Activated T-helper 1 cell treated with anti-CD3 and anti-CD28 coated beads, Interleukin-12 subunit alpha, Interleukin-12 subunit beta, Interleukin-2, Interleukin-4 antibody, amounts not matched to agents 30 ng/mL and 10 ng/mL and 1 ng/mL, durations not matched to agents 14 hours and 24 hours and 36 hours (primary cell): Measurements from ENCODE around the gene FAM53B. TPM values are rescaled to one million over a fixed set of nuclear protein-coding genes. Genes with fewer than 3 reads are reported as not detected.
"Not testable (repeated sequence)": the region's sequence is repeated elsewhere in the genome, so short reads cannot be mapped to it uniquely, and the experiment has no call there.

Source experiments
- DNase-seq: peaks from one replicate; pipeline ENCODE4 v3.0.0; 2021; ENCODE audit warnings: low spot score
- H3K27ac Mint-ChIP-seq: one replicate; pipeline ENCODE4 v1.8.0; 2021; ENCODE audit warnings: mild to moderate bottlenecking, mixed read lengths
- H3K27me3 Mint-ChIP-seq: one replicate; pipeline ENCODE4 v1.8.0; 2022; ENCODE audit warnings: mild to moderate bottlenecking, moderate library complexity, mixed read lengths; ENCODE audit not compliant: insufficient read depth
- H3K36me3 Mint-ChIP-seq: one replicate; pipeline ENCODE4 v1.8.0; 2021; ENCODE audit warnings: low read depth, mixed read lengths
- H3K4me1 Mint-ChIP-seq: one replicate; pipeline ENCODE4 v1.8.0; 2021; ENCODE audit warnings: low read depth, mixed read lengths
- H3K4me3 Mint-ChIP-seq: one replicate; pipeline ENCODE4 v1.8.0; 2021; ENCODE audit warnings: mild to moderate bottlenecking, moderate library complexity, mixed read lengths
- H3K9me3 Mint-ChIP-seq: one replicate; pipeline ENCODE4 v1.8.0; 2021; ENCODE audit warnings: mixed read lengths
- intact Hi-C: fragments of 100-400 bp; cut with micrococcal nuclease; formaldehyde crosslinking; loops from one replicate; pipeline ENCODE4 v1.15.1; 2024
- total RNA-seq: library from RNA; stranded (reverse); gene quantifications from 2 replicates; pipeline ENCODE4 v1.2.3, GENCODE V29; 2022

Gene FAM53B
- 31.8 and 32.7 TPM in 2 replicates for total RNA-seq

DNA sequence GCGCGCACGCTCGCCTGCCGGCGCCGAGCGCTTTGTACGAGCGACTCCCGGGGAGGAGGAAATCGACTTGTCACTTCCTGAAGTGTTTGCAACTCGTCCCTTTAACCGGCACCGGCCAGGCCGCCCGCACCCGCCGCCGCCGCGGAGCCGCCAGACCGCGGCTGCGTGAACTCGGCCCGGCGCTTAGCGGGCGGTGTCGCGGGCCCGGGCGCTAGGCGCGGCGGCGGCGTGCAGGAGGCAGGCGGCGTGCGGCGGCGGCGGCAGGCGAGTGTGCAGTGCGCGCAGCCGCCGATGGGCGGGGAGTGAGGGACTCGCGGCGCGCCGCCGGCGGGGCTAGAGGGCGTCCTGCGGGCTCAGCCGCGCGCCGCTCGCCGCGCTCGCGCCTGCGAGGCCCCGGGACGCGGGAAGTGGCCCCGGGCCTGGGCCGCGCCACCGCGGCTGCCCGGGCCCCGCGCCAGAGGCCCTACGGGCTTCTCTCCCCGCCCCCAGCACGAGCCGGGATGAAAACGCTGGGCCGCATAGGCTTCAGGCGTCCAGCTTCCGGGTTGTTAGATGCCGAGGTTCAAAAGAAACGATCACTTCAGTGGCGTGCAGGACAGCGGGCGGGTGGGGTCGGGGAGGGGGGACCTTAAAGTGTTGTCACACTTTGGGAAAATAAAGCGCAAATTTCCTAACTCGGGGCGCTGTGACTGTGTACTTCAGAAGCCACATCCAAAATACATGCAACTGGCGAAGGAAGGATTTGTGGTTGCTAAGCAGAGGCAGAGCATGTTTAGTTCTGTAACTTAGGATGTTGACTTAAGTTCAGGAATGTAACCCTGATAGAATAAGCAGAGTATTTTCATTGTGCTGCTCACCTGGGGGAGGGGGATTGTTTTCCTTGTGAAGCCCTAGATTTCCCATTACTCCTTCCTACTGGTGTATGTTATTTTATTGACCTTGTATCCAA lies at the start of gene FAM53B:
Gene FAM53B, minus strand, starts transcription at position 277 of the 949 bp plus-strand sequence. CDS start 37,665 bp downstream, outside the sequence.
- peak; percentile 76 for DNase-seq
- Mint-ChIP-seq H3K4me3 (peak within 1 kb of the TSS; percentile 97), H3K4me1 (peaks cover 56% of the 10 kb centered on the region), H3K9me3 (no peaks in the 10 kb centered on the region), H3K27ac (peak within 1 kb of the TSS; percentile 86), H3K27me3 (peaks cover 4% of the 10 kb centered on the region), H3K36me3 (peaks cover 27% of the 10 kb centered on the region)
- intact Hi-C loops: loop anchor here (1.0 to 5.0 kb wide), 8 partner anchors 47 to 326 kb away; partner anchors contain the start of genes ABRAXAS2, EEF1AKMT2 and OAT

GRCh38 chr10:124792998-124793352 lies 48.8 kb upstream of the FAM53B start:
- Mint-ChIP-seq H3K4me1 (peaks cover 24% of the 10 kb centered on the region), H3K27ac (peak overlapping the region; percentile 81), H3K9me3 (no peaks in the 10 kb centered on the region), H3K36me3 (peaks cover 10% of the 10 kb centered on the region), H3K4me3 (peak overlapping the region; percentile 94), H3K27me3 (peaks cover 4% of the 10 kb centered on the region)
- intact Hi-C loops: loop anchor here (2.0 to 5.0 kb wide), 5 partner anchors 34 to 924 kb away; partner anchors contain the start of genes EDRF1 and LHPP
- DNase-seq: no peak

GRCh38 chr10:124791547-124792348 lies 47.6 kb upstream of the FAM53B start, which contains the start of gene EEF1AKMT2:
TSS of gene EEF1AKMT2 (minus strand) at chr10:124791887. CDS start at chr10:124791833, 54 bp downstream.
- peaks cover 24% of the 10 kb centered on the region for H3K4me1 Mint-ChIP-seq
- peak; percentile 78 for DNase-seq
- peaks cover 3% of the 10 kb centered on the region for H3K27me3 Mint-ChIP-seq
- peak within 1 kb of the TSS; percentile 94 for H3K4me3 Mint-ChIP-seq
- peaks cover 16% of the 10 kb centered on the region for H3K36me3 Mint-ChIP-seq
- H3K27ac Mint-ChIP-seq: peak within 1 kb of the TSS; percentile 92
- intact Hi-C loops: loop anchor here (1.0 to 5.0 kb wide), 11 partner anchors 10 to 926 kb away; partner anchors contain the start of genes ABRAXAS2, EDRF1, FAM53B and LHPP
- H3K9me3 Mint-ChIP-seq: no peaks in the 10 kb centered on the region

GRCh38 chr10:124782900-124783299 lies 38.7 kb upstream of the FAM53B start:
- not testable (repeated sequence) for H3K4me1 Mint-ChIP-seq

GRCh38 chr10:124768791-124769190 lies 24.6 kb upstream of the FAM53B start:
- no peak overlapping the region for H3K4me3 Mint-ChIP-seq
- intact Hi-C loops: no loop called here
- no peaks in the 10 kb centered on the region for H3K9me3 Mint-ChIP-seq
- no peaks in the 10 kb centered on the region for H3K27me3 Mint-ChIP-seq
- H3K27ac Mint-ChIP-seq: no peak overlapping the region
- DNase-seq: no peak
- H3K4me1 Mint-ChIP-seq: no peaks in the 10 kb centered on the region
- H3K36me3 Mint-ChIP-seq: peaks cover 35% of the 10 kb centered on the region

More at GRCh38 chr10:124782900-124783299, 38.7 kb upstream of the FAM53B start:
- H3K4me3 Mint-ChIP-seq, H3K27me3 Mint-ChIP-seq, H3K27ac Mint-ChIP-seq, intact Hi-C loops, H3K9me3 Mint-ChIP-seq, DNase-seq: not testable (repeated sequence)
- peaks cover 25% of the 10 kb centered on the region for H3K36me3 Mint-ChIP-seq

GRCh38 chr10:124765256-124765655 lies 21.1 kb upstream of the FAM53B start:
- intact Hi-C loops: no loop called here
- Mint-ChIP-seq H3K4me1 (peaks cover 9% of the 10 kb centered on the region), H3K36me3 (peaks cover 25% of the 10 kb centered on the region), H3K9me3 (no peaks in the 10 kb centered on the region), H3K27ac (no peak overlapping the region), H3K27me3 (no peaks in the 10 kb centered on the region), H3K4me3 (no peak overlapping the region)
- no peak for DNase-seq

- H3K27me3 Mint-ChIP-seq: no peaks in the 10 kb centered on the region
- H3K27ac Mint-ChIP-seq: no peak overlapping the region
- H3K36me3 Mint-ChIP-seq: peaks cover 31% of the 10 kb centered on the region
- H3K4me1 Mint-ChIP-seq: peaks cover 9% of the 10 kb centered on the region
- no peak for DNase-seq
- no peak overlapping the region for H3K4me3 Mint-ChIP-seq
- intact Hi-C loops: no loop called here
- H3K9me3 Mint-ChIP-seq: no peaks in the 10 kb centered on the region
These were observed 19.1 kb upstream of the FAM53B start for GRCh38 chr10:124763267-124763666.

- Mint-ChIP-seq H3K9me3 (no peaks in the 10 kb centered on the region), H3K4me1 (peaks cover 9% of the 10 kb centered on the region), H3K27me3 (no peaks in the 10 kb centered on the region), H3K27ac (no peak overlapping the region), H3K4me3 (no peak overlapping the region), H3K36me3 (peaks cover 30% of the 10 kb centered on the region)
- DNase-seq: no peak
- intact Hi-C loops: no loop called here
These were observed 18.1 kb upstream of the FAM53B start for GRCh38 chr10:124762281-124762680.

GRCh38 chr10:124756156-124756903 lies 12.2 kb upstream of the FAM53B start:
- H3K36me3 Mint-ChIP-seq: peaks cover 36% of the 10 kb centered on the region
- peaks cover 9% of the 10 kb centered on the region for H3K4me1 Mint-ChIP-seq
- DNase-seq: no peak
- H3K27me3 Mint-ChIP-seq: no peaks in the 10 kb centered on the region
- intact Hi-C loops: no loop called here
- H3K4me3 Mint-ChIP-seq: no peak overlapping the region
- no peak overlapping the region for H3K27ac Mint-ChIP-seq
- no peaks in the 10 kb centered on the region for H3K9me3 Mint-ChIP-seq

DNA sequence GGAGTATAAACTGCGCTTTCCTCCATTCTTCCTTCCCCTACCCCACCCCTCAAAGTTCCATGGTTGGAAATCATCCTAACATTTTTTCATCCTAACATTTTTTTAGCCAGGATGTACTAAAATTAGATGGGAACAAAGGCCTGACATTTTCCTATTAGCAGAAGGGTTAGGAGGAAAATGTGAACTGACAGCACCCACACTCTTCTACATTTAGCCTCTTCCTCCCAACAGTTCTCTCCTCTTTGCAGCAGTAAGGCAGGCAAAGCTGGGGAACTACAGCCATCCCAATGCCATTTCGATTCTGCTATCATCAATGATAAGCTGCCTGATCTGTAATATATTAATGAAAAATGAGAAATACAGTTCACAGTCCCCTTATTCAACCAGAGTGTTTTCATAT lies 11.4 kb upstream of the FAM53B start:
- DNase-seq: no peak
- H3K36me3 Mint-ChIP-seq: peaks cover 30% of the 10 kb centered on the region
- H3K27me3 Mint-ChIP-seq: no peaks in the 10 kb centered on the region
- H3K4me3 Mint-ChIP-seq: no peak overlapping the region
- intact Hi-C loops: no loop called here
- no peaks in the 10 kb centered on the region for H3K9me3 Mint-ChIP-seq
- peaks cover 3% of the 10 kb centered on the region for H3K4me1 Mint-ChIP-seq
- H3K27ac Mint-ChIP-seq: no peak overlapping the region

DNA sequence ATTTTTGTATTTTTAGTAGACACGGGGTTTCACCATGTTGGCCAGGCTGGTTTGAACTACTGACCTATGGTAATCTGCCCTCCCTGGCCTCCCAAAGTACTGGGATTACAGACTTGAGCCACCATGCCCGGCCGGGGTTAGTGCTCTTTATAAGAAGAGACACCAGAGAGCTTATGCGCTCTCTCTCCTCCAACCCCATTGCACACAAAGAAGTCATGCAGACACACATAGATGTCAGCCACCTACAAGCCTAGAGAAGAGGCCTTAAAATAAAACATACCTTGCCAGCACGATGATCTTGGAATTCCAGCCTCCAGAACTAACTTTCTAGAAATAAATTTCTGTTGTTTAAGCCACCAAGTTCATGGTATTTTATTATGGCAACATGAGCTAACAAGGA lies 10.0 kb upstream of the FAM53B start:
- peaks cover 22% of the 10 kb centered on the region for H3K36me3 Mint-ChIP-seq
- intact Hi-C loops: no loop called here
- H3K4me1 Mint-ChIP-seq: peaks cover 5% of the 10 kb centered on the region
- H3K27ac Mint-ChIP-seq: no peak overlapping the region
- no peak for DNase-seq
- H3K9me3 Mint-ChIP-seq: no peaks in the 10 kb centered on the region
- H3K4me3 Mint-ChIP-seq: no peak overlapping the region
- H3K27me3 Mint-ChIP-seq: no peaks in the 10 kb centered on the region

DNA sequence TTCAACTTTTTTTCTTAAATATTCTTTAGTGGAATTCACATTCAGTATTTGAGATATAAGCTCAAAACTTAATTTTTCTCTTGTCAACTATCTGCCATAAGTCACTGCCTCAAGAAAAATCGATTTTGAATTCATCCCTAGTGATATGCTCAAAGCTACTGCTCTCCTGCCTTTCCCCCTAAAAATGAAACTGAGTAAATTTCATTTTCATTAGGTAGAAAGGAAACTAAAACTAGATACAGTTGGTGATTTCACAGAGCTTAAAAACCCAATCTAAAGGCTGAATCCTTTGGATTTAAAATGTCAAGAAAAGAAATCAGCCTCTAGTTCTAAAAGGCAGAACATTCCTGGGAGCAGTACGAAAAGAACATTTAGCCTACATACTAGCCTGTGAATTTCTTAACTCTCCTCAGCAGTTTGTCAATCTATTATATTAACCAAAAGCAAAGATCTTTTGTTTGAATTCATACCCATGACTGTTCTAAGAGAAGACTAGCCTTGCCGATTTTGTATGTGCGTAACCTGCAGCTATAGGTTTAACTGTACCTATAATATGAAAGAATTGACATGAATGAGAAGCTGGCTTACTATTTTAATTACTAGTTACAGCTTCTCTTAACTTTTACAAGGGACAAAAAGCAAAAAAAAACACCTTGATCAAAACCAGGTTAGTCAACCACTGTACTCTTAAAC lies 4.9 kb upstream of the FAM53B start:
- Mint-ChIP-seq H3K27ac (peak overlapping the region; percentile 40), H3K4me1 (peaks cover 27% of the 10 kb centered on the region), H3K4me3 (peak overlapping the region; percentile 51), H3K36me3 (peaks cover 23% of the 10 kb centered on the region), H3K9me3 (no peaks in the 10 kb centered on the region), H3K27me3 (no peaks in the 10 kb centered on the region)
- no peak for DNase-seq
- intact Hi-C loops: no loop called here
